ENCODE data around the gene PAX5. TPM values are rescaled to one million over a fixed set of nuclear protein-coding genes. Genes with fewer than 3 reads are reported as not detected.

PAX5 gene
- polyA plus RNA-seq, 1 donor from 2014 or later: not detected

GRCh38 chr9:36911601-36912412 is 122.3 kb downstream of the PAX5 start:
- Histone ChIP-seq H3K4me3 (ENCODE audit: low read length) (no peak overlapping the region), H3K9me3 (ENCODE audit: low read length) (no peaks in the 10 kb centered on the region), H3K27me3 (ENCODE audit: insufficient read depth, low read depth, low read length) (no peaks in the 10 kb centered on the region), H3K9me2 (ENCODE audit: insufficient read depth, low read length) (no peaks in the 10 kb centered on the region), H3K9ac (ENCODE audit: low read length) (no peak overlapping the region), H3K79me2 (replicated peaks; ENCODE audit: insufficient read depth, low read length) (no peaks in the 10 kb centered on the region), H3K27ac (ENCODE audit: low read length) (no peak overlapping the region), H4K20me1 (ENCODE audit: insufficient read depth) (no peaks in the 10 kb centered on the region), H2AFZ (ENCODE audit: low read depth, low read length) (no peak overlapping the region), H3K36me3 (ENCODE audit: insufficient read depth, low read length) (no peaks in the 10 kb centered on the region), H3F3A (ENCODE audit: insufficient read depth, low read length, poor library complexity, severe bottlenecking) (no peaks in the 10 kb centered on the region), H3K4me2 (ENCODE audit: low read length) (no peak overlapping the region)
- no peak for TF ChIP-seq SMC3 (conservative IDR thresholded peaks at IDR 0.05; ENCODE audit: poor library complexity)
- no peak for TF ChIP-seq TAF1 (IDR thresholded peaks at IDR 0.05; ENCODE audit: low read depth)
- TF ChIP-seq POLR2AphosphoS5 (IDR thresholded peaks at IDR 0.05): no peak
- TF ChIP-seq CTCF (IDR thresholded peaks at IDR 0.05; ENCODE audit: poor library complexity, severe bottlenecking): no peak
- TF ChIP-seq RAD21 (conservative IDR thresholded peaks at IDR 0.05): no peak
- TF ChIP-seq EP300 (conservative IDR thresholded peaks at IDR 0.05; ENCODE audit: poor library complexity, severe bottlenecking): no peak
- TF ChIP-seq MXI1 (conservative IDR thresholded peaks at IDR 0.05; ENCODE audit: poor library complexity, severe bottlenecking): no peak
- TF ChIP-seq EZH2 (IDR thresholded peaks at IDR 0.05; ENCODE audit: borderline replicate concordance, insufficient read depth, low read length, poor library complexity, severe bottlenecking): no peak
- TF ChIP-seq REST (IDR thresholded peaks at IDR 0.05; ENCODE audit: borderline replicate concordance): no peak

GRCh38 chr9:36911037-36911436 is 123.0 kb downstream of the PAX5 start:
- H3K36me3 ChIP-seq (ENCODE audit: insufficient read depth, low read length): no peaks in the 10 kb centered on the region
- no peak overlapping the region for H3K27ac ChIP-seq (ENCODE audit: low read length)
- no peak overlapping the region for H3K9ac ChIP-seq (ENCODE audit: low read length)
- no peak overlapping the region for H3K4me2 ChIP-seq (ENCODE audit: low read length)
- no peaks in the 10 kb centered on the region for H3K9me3 ChIP-seq (ENCODE audit: low read length)
- no peak overlapping the region for H2AFZ ChIP-seq (ENCODE audit: low read depth, low read length)
- H3K4me3 ChIP-seq (ENCODE audit: low read length): no peak overlapping the region
- TF ChIP-seq MXI1 (conservative IDR thresholded peaks at IDR 0.05; ENCODE audit: poor library complexity, severe bottlenecking): no peak
- TF ChIP-seq SMC3 (conservative IDR thresholded peaks at IDR 0.05; ENCODE audit: poor library complexity): no peak
- no peak for TF ChIP-seq EP300 (conservative IDR thresholded peaks at IDR 0.05; ENCODE audit: poor library complexity, severe bottlenecking)
- TF ChIP-seq REST (IDR thresholded peaks at IDR 0.05; ENCODE audit: borderline replicate concordance): no peak
- TF ChIP-seq TAF1 (IDR thresholded peaks at IDR 0.05; ENCODE audit: low read depth): no peak
- no peak for TF ChIP-seq RAD21 (conservative IDR thresholded peaks at IDR 0.05)
- TF ChIP-seq EZH2 (IDR thresholded peaks at IDR 0.05; ENCODE audit: borderline replicate concordance, insufficient read depth, low read length, poor library complexity, severe bottlenecking): no peak
- no peak for TF ChIP-seq POLR2AphosphoS5 (IDR thresholded peaks at IDR 0.05)
- no peak for TF ChIP-seq CTCF (IDR thresholded peaks at IDR 0.05; ENCODE audit: poor library complexity, severe bottlenecking)
- no peaks in the 10 kb centered on the region for H3K27me3 ChIP-seq (ENCODE audit: insufficient read depth, low read depth, low read length)
- no peaks in the 10 kb centered on the region for H3K9me2 ChIP-seq (ENCODE audit: insufficient read depth, low read length)
- no peaks in the 10 kb centered on the region for H4K20me1 ChIP-seq (ENCODE audit: insufficient read depth)
- H3F3A ChIP-seq (ENCODE audit: insufficient read depth, low read length, poor library complexity, severe bottlenecking): no peaks in the 10 kb centered on the region
- no peaks in the 10 kb centered on the region for H3K79me2 ChIP-seq (replicated peaks; ENCODE audit: insufficient read depth, low read length)
